DMS 273 (cell line): ENCODE data around the gene MAP1LC3B2.
A peak's percentile ranks its signal among the peaks of the same experiment; 100 is the strongest.
"Not testable (repeated sequence)": the region's sequence is repeated elsewhere in the genome, so short reads cannot be mapped to it uniquely, and the experiment has no call there.

Experiments used
- DNase-seq: peaks from one replicate; lab custom pipeline; 2025; ENCODE audit not compliant: unreplicated experiment; lab: John Stamatoyannopoulos, UW

Gene MAP1LC3B2

GRCh38 chr12:116556964-116557698 is 2.0 kb upstream of the MAP1LC3B2 start:
- DNase-seq = no peak

- DNase-seq = no peak
These were observed 660 bp upstream of the MAP1LC3B2 start for GRCh38 chr12:116558280-116559161.

DNA sequence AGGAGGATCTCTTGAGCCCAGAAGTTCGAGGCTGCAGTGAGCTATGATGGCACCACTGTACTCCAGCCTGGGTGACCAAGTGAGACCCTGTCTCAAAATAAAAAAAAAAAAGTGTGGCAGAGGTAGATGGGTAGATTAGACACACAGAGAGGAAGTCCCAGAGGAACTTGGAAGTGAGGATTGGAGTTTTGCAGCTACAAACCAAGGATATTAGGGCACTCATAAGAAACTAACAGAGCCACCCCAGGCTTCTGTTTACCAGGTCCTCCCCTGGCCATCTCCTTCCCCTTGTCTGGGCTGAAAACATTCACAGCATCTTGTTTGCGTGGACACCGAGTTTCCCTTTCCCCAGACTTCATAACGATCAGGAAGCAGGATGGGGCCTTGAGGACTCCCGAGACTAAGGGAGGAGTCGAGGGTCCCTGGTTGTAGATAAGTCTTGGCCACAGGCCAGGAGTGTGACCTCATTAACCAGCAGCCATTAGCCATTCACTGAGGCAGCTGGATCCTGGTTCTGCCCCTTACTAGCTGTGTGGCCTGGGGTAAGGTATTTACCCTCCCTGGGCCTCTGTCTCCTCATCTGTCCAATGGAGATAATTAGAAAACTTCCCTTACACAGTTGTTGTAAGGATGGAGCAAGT is 2.1 kb downstream of the MAP1LC3B2 start:
- peak; percentile 4 for DNase-seq

- DNase-seq = no peak
These were observed 2.9 kb downstream of the MAP1LC3B2 start for GRCh38 chr12:116562090-116562489.

- no peak for DNase-seq
These were observed 4.1 kb downstream of the MAP1LC3B2 start for GRCh38 chr12:116563262-116563661.

GRCh38 chr12:116564080-116564479 is 4.9 kb downstream of the MAP1LC3B2 start:
- no peak for DNase-seq

DNA sequence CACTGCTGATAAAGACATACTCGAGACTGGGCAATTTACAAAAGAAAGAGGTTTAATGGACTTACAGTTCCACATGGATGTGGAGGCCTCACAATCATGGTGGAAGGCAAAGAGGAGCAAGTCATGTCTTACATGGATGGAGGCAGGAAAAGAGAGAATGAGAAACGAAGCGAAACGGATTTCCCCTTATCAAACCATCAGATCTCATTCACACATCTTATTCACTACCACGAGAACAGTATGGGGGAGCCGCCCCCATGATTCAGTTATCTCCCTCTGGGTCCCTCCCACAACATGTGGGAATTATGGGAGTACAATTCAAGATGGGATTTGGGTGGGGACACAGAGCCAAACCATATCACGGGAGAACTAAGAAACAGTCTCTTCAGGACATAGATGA is 6.0 kb downstream of the MAP1LC3B2 start:
- DNase-seq = not testable (repeated sequence)

- no peak for DNase-seq
These were observed 6.8 kb downstream of the MAP1LC3B2 start for GRCh38 chr12:116565963-116566362.

GRCh38 chr12:116568203-116568602 is 9.0 kb downstream of the MAP1LC3B2 start:
- no peak for DNase-seq

DNA sequence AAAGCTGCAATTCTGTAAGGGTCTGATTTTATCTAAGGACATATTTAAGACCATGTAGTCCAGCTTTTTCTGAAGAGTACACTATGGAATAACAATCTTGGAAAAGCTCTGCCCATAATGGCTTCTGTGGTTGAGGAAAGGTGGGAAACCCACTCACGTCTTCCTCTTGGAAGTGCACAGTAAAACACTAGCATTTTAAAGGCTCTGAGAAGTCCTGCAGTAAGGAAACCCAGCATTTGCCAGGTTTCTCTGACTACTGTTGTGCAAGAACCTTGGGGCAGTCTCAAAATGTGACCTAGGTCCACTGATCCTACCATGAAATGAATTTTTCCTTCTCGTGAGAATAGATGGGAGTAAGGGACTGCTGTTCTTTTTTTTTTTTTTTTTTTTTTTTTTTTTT is 11.9 kb downstream of the MAP1LC3B2 start:
- DNase-seq = no peak

DNA sequence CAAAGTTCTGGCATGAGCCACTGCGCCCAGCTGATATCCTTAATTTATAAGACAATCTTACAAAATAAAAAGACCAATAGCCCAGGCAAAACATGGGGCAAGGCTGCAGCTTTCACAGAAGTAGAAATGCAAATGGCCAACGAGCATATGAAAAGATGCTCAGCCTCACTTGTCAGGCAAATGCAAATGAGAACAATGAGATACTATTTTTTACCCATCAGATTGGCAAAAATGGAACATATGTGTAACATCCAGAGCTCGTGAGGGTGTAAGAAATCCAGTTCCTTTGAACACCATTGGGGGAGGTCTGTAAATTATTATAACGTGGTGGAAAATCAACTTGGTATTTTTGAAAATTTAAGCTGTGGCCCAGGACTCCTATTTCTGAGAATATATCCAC is 14.6 kb downstream of the MAP1LC3B2 start:
- no peak for DNase-seq

DNA sequence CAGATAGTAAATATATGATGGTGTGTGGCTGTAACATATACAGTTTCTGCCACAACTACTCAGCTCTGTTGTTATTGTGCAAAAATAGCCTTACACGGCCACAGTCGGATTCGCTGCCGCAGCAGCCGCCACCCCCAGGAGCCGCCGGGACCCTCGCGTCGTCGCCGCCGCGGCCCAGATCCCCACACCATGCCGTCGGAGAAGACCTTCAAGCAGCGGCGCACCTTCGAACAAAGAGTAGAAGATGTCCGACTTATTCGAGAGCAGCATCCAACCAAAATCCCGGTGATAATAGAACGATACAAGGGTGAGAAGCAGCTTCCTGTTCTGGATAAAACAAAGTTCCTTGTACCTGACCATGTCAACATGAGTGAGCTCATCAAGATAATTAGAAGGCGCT is 16.6 kb downstream of the MAP1LC3B2 start:
- DNase-seq = not testable (repeated sequence)

DNA sequence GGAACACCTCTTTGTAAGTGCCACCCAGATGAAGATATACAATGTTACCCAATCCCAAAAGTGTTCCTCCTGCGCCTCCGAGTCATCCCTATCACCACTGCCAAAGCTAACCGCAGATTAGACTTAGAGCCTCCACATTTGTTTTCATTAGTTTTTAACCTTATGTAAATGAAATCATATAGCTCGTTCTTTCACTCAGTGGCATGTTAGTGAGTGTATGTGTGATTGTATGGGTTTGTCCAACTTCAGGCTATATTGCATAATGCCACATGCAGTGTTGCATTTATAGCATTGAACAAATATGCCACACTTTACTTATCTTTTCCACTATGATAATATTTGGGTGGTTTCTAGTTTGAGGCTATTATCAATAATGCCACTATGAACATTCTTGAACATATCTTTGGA is 18.0 kb downstream of the MAP1LC3B2 start:
- DNase-seq = no peak

- no peak for DNase-seq
These were observed 18.9 kb downstream of the MAP1LC3B2 start for GRCh38 chr12:116578051-116578450.

GRCh38 chr12:116582610-116583009 is 23.4 kb downstream of the MAP1LC3B2 start:
- DNase-seq = peak; percentile 2

GRCh38 chr12:116583129-116583694 is 24.0 kb downstream of the MAP1LC3B2 start:
- no peak for DNase-seq

GRCh38 chr12:116587270-116587669 is 28.1 kb downstream of the MAP1LC3B2 start:
- no peak for DNase-seq

GRCh38 chr12:116588390-116589028 is 29.3 kb downstream of the MAP1LC3B2 start:
- DNase-seq = no peak

DNA sequence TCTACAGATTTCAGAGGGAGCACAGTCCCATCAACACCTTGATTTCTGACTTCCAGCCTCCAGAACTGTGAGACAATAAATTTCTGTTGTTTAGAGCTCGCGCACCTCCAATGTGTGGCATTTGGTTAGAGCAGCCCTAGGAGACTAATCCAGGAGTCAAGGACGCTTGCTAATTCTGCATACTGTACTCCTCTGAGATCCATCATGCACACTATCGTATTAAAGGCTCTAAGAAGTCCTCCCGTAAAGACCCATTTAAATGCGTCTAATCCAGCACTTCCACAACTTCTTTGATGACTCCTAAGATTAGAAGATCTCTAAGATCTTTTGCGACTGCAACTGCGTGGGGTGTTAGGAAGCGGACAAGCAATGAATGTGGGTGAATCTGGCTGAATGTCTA is 30.4 kb downstream of the MAP1LC3B2 start:
- DNase-seq = no peak

GRCh38 chr12:116590561-116590960 is 31.4 kb downstream of the MAP1LC3B2 start:
- DNase-seq = no peak
